AG04450 (cell line): ENCODE measurements around the gene PPP4R1. TPM values are rescaled to one million over a fixed set of nuclear protein-coding genes. Genes with fewer than 3 reads are reported as not detected.

Source experiments
- CTCF ChIA-PET: fragments of 300-600, 350-600 bp; formaldehyde crosslinking; extraction: SDS; loops from one replicate; lab custom pipeline; 2022; ENCODE audit warnings: antibody characterized with exemption, inconsistent platforms; lab: Charles Lee
- POLR2A ChIA-PET: fragments of 350-600 bp; formaldehyde crosslinking; extraction: SDS; loops from one replicate; lab custom pipeline; 2021; ENCODE audit warnings: antibody characterized with exemption, inconsistent platforms; lab: Yijun Ruan, JAX
- DNase-seq: peaks from one replicate; pipeline ENCODE4 v3.0.0-alpha.2; 2011; ENCODE audit warnings: low read depth, low spot score
- H3K27ac ChIP-seq: one replicate; pipeline ENCODE4 v1.5.1; 2012; ENCODE audit warnings: low read depth, low read length, control low read depth
- H3K27me3 ChIP-seq: one replicate; pipeline ENCODE4 v1.6.0; 2012; ENCODE audit warnings: low read length; ENCODE audit not compliant: control insufficient read depth, insufficient read depth
- H3K4me3 ChIP-seq: 2 replicates; pipeline ENCODE4 v1.5.1; 2011; ENCODE audit warnings: mild to moderate bottlenecking, low read depth, low read length, control low read depth
- H3K9me3 ChIP-seq: 2 replicates; pipeline ENCODE4 v1.5.1; 2012; ENCODE audit warnings: low read length; ENCODE audit not compliant: control insufficient read depth, insufficient read depth
- polyA plus RNA-seq: library from polyadenylated mRNA; depleted of rRNA; stranded (reverse); fragments of >200 nt; gene quantifications from 2 replicates; pipeline ENCODE4 v1.2.3, GENCODE V29; 2011
- TF ChIP-seq, protein P1 (sequence below): IDR thresholded peaks from 2 replicates; pipeline ENCODE4 v1.5.1; 2011; ENCODE audit warnings: low read depth, low read length, control low read depth, inconsistent platforms

Gene PPP4R1
- polyA plus RNA-seq, 1 experiment: 101 TPM

DNA sequence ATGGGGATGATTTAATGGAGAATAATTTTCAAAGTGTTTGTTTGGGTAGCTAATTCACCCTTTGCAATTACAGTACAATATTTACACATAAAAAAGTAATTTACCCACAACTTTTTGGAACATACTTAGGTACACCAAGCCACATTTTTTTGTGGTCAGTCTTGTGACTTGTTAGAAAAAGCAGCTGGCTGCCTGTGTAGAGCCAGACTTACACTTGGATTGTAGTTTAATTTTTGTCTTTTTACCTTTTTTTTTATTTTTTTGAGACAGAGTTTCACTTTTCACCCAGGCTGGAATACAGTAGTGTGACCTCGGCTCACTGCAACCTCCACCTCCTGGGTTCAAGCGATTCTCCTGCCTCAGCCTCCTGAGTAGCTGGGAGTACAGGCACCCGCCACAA lies 93.7 kb downstream of the PPP4R1 start:
- Histone ChIP-seq H3K27ac (no peak overlapping the region), H3K4me3 (no peak overlapping the region), H3K27me3 (no peaks in the 10 kb centered on the region), H3K9me3 (no peaks in the 10 kb centered on the region)
- TF ChIP-seq, protein P1, sequence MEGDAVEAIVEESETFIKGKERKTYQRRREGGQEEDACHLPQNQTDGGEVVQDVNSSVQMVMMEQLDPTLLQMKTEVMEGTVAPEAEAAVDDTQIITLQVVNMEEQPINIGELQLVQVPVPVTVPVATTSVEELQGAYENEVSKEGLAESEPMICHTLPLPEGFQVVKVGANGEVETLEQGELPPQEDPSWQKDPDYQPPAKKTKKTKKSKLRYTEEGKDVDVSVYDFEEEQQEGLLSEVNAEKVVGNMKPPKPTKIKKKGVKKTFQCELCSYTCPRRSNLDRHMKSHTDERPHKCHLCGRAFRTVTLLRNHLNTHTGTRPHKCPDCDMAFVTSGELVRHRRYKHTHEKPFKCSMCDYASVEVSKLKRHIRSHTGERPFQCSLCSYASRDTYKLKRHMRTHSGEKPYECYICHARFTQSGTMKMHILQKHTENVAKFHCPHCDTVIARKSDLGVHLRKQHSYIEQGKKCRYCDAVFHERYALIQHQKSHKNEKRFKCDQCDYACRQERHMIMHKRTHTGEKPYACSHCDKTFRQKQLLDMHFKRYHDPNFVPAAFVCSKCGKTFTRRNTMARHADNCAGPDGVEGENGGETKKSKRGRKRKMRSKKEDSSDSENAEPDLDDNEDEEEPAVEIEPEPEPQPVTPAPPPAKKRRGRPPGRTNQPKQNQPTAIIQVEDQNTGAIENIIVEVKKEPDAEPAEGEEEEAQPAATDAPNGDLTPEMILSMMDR: no peak
- POLR2A ChIA-PET: no interaction called here
- CTCF ChIA-PET: no interaction called here
- no peak for DNase-seq

DNA sequence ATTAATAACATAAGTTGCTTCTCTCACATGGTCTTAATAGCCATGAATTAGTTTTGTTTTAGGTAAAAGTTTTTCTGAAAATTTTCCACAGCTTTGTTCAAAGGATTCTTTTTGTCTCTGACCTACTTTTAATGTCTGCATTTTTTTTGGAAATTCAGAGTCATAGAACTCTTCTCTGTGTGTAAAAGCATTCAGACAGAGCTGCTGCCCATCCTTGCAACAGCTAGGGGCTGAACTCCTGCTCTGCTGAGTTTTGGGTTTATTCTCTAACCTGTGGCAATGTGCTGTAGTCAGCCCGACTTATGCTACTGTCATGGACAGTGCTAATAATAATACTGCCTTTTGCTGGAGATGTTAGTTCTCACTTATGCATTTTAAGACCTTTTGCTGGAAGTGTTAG lies 95.0 kb downstream of the PPP4R1 start:
- no peak for DNase-seq
- no peaks in the 10 kb centered on the region for H3K27me3 ChIP-seq
- no peaks in the 10 kb centered on the region for H3K9me3 ChIP-seq
- no peak overlapping the region for H3K27ac ChIP-seq
- TF ChIP-seq, protein P1: no peak
- CTCF ChIA-PET: no interaction called here
- H3K4me3 ChIP-seq: no peak overlapping the region
- POLR2A ChIA-PET: no interaction called here

DNA sequence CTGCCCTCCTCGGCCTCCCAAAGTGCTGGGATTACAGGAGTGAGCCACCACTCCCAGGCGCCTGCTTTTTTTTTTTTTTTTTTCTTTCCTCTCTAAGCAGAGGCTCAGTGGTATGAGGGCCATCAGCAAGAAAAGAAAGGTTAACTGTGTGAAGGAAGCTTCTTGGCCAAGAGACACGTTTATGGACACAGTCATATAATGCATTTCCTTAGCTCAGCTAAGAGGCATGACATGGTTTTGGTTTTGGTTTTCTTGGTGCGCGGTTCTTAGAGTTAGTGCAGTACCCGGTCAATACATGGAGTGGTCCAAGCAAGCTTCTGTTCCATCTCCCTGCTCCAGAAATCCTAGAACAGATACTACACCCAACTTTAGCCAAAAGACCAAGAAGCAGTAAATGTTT lies 96.5 kb downstream of the PPP4R1 start:
- Histone ChIP-seq H3K9me3 (no peaks in the 10 kb centered on the region), H3K27ac (no peak overlapping the region), H3K4me3 (no peak overlapping the region), H3K27me3 (no peaks in the 10 kb centered on the region)
- POLR2A ChIA-PET: interaction anchor here (0.6 kb wide), 1 partner anchor 11 kb away, joined by 6 read pairs; no protein-coding TSS in a partner anchor
- CTCF ChIA-PET: interaction anchor here (0.9 to 1.0 kb wide), 2 partner anchors 24 to 57 kb away, joined by 3 read pairs; no protein-coding TSS in a partner anchor
- TF ChIP-seq, protein P1: no peak
- DNase-seq: no peak

DNA sequence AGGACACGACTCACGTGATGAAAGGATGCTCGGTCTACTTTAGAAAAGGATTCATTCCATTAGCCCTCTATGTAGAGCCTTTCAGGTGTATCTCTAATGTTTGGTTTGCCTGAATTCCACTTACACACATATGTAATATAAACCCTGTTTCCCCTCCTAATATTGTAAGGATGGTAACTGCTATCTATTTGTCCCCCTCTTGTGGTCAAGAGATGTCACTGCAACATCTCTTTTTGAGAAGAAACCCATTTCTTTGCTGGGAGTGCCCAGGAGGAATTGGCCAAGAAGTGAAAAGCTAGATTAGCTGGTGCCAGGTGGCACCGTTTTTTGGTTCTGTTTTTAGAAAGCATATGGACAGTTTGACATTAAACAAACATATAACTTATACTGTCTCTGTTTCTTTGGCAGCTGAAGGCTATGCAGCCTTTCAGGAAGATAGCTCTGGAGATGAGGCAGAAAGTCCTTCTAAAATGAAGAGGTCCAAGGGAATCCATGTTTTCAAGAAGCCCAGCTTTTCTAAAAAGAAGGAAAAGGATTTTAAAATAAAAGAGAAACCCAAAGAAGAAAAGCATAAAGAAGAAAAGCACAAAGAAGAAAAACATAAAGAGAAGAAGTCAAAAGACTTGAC lies 97.8 kb downstream of the PPP4R1 start:
- ChIA-PET CTCF (interaction anchor here (0.6 to 1.9 kb wide), 22 partner anchors 9 to 443 kb away, joined by 3 to 9 read pairs (median 4); no protein-coding TSS in a partner anchor), POLR2A (no interaction called here)
- H3K27me3 ChIP-seq: no peaks in the 10 kb centered on the region
- no peaks in the 10 kb centered on the region for H3K9me3 ChIP-seq
- DNase-seq: no peak
- H3K4me3 ChIP-seq: no peak overlapping the region
- TF ChIP-seq, protein P1: peak; percentile 90
- no peak overlapping the region for H3K27ac ChIP-seq

DNA sequence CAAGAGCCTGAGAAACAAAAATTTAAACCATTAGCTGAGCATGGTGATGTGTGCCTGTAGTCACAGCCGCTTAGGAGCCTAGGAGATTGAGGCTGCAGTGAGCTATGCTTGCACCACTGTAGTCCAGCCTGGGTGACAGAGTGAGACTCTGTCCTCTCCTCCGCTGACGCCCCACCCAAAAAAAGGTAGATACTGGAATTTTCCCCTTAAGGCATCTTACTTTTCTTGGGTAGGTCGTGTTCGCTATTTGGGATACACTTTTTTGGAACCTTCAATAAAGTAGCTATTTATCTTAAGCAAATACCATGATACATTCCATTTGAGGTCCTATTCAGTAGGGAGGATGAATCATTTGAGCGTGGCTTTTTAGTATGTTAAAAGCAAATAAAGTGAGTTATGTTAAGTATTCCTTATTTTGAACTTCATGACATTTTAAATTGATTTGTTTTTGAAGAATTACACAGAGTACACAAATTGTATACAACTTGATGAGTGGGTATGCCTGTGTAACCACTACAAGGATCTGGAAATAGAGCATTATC lies 100.3 kb downstream of the PPP4R1 start:
- DNase-seq: peak; percentile 36
- ChIA-PET CTCF (interaction anchor here (0.8 to 1.0 kb wide), 2 partner anchors 9 to 967 kb away, joined by 3 read pairs; no protein-coding TSS in a partner anchor), POLR2A (interaction anchor here (0.9 kb wide), 1 partner anchor 193 kb away, joined by 3 read pairs; no protein-coding TSS in a partner anchor)
- Histone ChIP-seq H3K27me3 (no peaks in the 10 kb centered on the region), H3K27ac (no peak overlapping the region), H3K4me3 (no peak overlapping the region), H3K9me3 (no peaks in the 10 kb centered on the region)
- TF ChIP-seq, protein P1: no peak
